ENCODE measurements around the gene UBE2H.

GRCh38 chr7:129902788-129903422 is 49.9 kb downstream of the UBE2H start:
- TF ChIP-seq CTCF (IDR thresholded peaks at IDR 0.05; ENCODE audit: poor library complexity) = no peak
- TF ChIP-seq EZH2 (IDR thresholded peaks at IDR 0.05; ENCODE audit: borderline replicate concordance) = no peak
